GM12875 (cell line): Measurements from ENCODE around the gene INO80B.
A peak's percentile ranks its signal among the peaks of the same experiment; 100 is the strongest.
"Not testable (repeated sequence)": the region's sequence is repeated elsewhere in the genome, so short reads cannot be mapped to it uniquely, and the experiment has no call there.

Source experiments
- H3K4me3 ChIP-seq: one replicate; pipeline ENCODE4 v1.5.1; 2011; ENCODE audit warnings: low read depth, low read length, control low read depth
- CTCF ChIP-seq: IDR thresholded peaks from 2 replicates; pipeline ENCODE4 v1.5.1; 2011; ENCODE audit warnings: low read depth, mild to moderate bottlenecking, control low read depth, inconsistent platforms, low read length, moderate library complexity, borderline replicate concordance; ENCODE audit not compliant: insufficient read depth

Gene INO80B

DNA sequence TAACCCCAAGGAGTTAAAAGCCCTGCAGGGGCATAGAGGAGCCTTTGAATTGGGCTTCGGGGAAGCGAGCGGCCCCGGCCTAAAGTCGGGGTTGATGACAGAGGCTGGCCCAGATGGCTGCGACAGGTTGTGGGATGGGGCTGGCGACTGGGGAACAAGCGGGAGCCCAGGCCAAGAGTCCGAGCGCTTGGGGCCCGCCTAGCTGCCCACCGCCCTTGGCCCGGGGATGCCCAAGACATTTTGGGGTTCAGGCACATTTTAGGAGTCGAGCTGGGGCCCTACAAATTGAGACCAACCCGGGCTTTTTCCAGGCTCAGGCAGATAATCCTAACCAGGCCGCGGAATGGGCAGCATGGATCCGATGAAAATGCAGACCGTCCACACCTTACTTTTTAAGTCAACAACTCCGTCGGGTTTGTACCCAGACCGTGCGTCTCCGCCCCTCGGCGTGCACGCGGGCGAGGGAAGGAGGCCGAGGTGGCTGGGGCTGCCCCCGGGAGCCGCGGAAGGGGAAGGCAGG is 13.7 kb upstream of the INO80B start:
- H3K4me3 ChIP-seq: peak overlapping the region; percentile 46
- no peak for TF ChIP-seq CTCF

GRCh38 chr2:74441690-74442482 is 13.0 kb upstream of the INO80B start, which contains the start of gene RTKN:
TSS of gene RTKN (minus strand) at chr2:74441937. CDS start at chr2:74441816, 121 bp downstream.
- no peak for TF ChIP-seq CTCF
- H3K4me3 ChIP-seq: peak within 1 kb of the TSS; percentile 56

DNA sequence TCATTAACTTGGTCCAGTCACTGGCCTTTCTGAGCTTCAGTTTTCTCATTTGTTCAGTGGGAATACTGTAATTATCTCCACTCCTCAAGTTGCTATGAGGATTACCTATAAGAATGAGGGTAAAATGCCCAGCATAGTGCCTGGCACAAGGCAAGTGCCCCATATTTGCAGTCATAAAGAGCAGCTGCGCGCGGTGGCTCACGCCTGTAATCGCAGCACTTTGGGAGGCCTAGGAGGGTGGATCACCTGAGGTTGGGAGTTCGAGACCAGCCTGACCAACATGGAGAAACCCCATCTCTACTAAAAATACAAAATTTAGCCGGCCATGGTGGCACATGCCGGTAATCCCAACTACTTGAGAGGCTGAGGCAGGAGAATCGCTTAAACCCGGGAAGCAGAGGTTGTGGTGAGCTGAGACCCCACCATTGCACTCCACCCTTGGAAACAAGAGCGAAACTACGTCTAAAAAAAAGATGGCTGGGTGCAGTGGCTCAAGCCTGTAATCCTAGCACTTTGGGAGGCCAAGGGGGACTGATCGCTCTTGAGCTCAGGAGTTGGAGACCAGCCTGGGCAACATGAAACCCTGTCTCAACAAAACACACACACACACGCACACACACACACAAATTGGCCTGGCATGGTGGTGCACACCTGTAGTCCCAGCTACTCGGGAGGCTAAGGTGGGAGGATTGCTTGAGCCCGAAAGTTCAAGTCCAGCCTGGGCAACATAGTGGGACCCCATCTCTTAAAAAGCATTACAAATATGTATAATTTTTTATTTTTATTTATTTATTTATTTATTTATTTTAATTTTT is 12.2 kb upstream of the INO80B start:
- not testable (repeated sequence) for H3K4me3 ChIP-seq

DNA sequence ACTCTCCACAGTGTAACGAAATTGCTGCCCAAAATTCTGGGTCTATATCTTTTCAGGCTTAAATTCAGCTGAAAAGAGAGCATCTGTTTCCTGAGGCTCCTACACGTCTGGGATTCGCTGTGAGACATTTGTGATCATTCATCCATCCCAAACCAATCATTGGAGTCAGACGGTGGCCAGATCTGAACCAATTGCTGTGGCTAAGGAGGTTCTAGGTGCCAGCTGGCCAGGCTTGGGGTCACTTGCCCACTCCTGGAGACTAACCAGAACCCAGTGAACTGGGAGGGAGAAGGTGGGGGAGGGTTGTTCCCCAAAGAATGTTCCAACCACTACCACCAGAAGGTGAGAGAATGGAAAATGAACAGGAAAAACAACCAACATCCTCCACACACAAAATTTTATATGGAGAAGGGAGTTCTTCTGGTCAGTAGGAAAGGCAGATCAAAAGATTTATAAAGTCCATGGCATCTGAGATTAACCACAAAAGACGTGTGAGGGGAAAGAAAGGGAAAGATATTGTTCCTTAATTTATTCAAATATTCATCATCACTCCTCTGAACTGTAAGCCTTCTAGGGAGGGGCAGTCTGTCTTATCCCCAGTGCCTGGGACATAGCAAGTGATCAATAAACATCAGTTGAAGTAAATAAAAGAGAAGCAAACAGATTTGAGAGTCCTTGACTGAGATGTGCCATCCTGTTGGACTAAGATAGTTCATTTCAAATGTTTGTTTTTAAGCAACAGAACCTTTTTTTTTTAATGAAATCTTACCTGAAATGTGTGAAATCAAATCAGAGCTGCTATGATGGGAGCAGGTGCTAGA is 10.2 kb upstream of the INO80B start:
- TF ChIP-seq CTCF: no peak
- H3K4me3 ChIP-seq: no peak overlapping the region

DNA sequence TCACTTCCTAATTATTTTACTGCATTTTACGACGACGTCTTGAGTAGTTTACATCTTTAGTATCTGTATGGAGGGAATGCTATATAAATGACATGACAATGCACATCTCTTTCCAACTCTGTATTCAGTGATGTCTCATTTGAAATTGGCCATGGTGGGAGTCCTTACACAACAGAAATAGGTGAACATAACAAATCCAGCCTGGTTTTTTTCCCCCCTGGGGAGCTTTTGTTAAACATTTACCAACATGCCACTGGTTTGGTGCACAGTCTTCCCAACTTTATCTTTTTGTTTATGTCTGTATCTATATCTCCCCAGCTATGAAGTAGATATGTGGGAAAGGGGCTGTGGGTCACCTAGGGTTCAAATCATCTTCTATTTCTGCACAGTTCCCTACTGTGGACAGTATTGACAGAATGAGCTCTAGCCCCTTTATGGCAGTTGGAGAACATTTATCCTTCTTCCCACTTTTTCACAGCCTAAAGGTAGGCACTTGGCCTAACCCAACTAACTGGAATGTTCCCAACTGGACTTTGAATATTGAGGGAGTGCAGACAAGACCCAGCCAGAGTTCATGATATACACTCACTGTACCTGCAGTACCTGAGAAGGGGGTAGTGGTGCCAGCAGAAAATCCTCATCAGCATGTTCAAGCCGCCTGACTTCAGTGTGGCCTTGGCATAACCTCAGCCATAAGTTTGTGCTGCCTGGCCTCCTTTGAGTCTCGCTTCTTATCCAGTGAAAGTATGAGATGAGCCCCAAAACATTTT is 7.5 kb upstream of the INO80B start:
- H3K4me3 ChIP-seq: no peak overlapping the region
- no peak for TF ChIP-seq CTCF

GRCh38 chr2:74448771-74449170 is 6.1 kb upstream of the INO80B start:
- TF ChIP-seq CTCF: no peak
- no peak overlapping the region for H3K4me3 ChIP-seq
